ENCODE results near the gene KIAA1217.

The KIAA1217 gene

GRCh38 chr10:24459836-24460235, 250.9 kb downstream of the KIAA1217 start:
- Histone ChIP-seq H3K27ac (ENCODE audit: low read length) (no peak overlapping the region), H3K4me1 (ENCODE audit: insufficient read depth, low read length) (peaks cover 13% of the 10 kb centered on the region), H3K79me2 (ENCODE audit: insufficient read depth, low read length) (no peaks in the 10 kb centered on the region), H3K9me3 (ENCODE audit: insufficient read depth, low read length, severe bottlenecking) (no peaks in the 10 kb centered on the region), H4K20me1 (ENCODE audit: insufficient read depth, low read length) (no peaks in the 10 kb centered on the region), H3K27me3 (ENCODE audit: insufficient read depth, low read length, poor library complexity) (no peaks in the 10 kb centered on the region), H3K9ac (ENCODE audit: low read depth, low read length) (no peak overlapping the region), H3K4me3 (ENCODE audit: low read depth in 1 of 2, low read length in 2 of 2) (no peak overlapping the region), H3K4me2 (ENCODE audit: insufficient read depth, low read length) (no peak overlapping the region), H3K36me3 (ENCODE audit: insufficient read depth, low read length) (no peaks in the 10 kb centered on the region), H2AFZ (ENCODE audit: low read depth, low read length) (no peak overlapping the region)
- DNase-seq (no peak), ATAC-seq (ENCODE audit: insufficient read depth, low read depth) (no peak)
- TF ChIP-seq EZH2 (IDR thresholded peaks at IDR 0.05; ENCODE audit: borderline replicate concordance, low read depth, low read length, severe bottlenecking) (no peak), CTCF (IDR thresholded peaks at IDR 0.05; ENCODE audit: borderline replicate concordance, extremely low read depth, low read length, poor library complexity, severe bottlenecking) (no peak)

GRCh38 chr10:24462291-24462813, 253.4 kb downstream of the KIAA1217 start:
- Histone ChIP-seq H3K4me2 (ENCODE audit: insufficient read depth, low read length) (no peak overlapping the region), H3K27me3 (ENCODE audit: insufficient read depth, low read length, poor library complexity) (no peaks in the 10 kb centered on the region), H3K9ac (ENCODE audit: low read depth, low read length) (no peak overlapping the region), H3K4me1 (ENCODE audit: insufficient read depth, low read length) (peaks cover 13% of the 10 kb centered on the region), H4K20me1 (ENCODE audit: insufficient read depth, low read length) (no peaks in the 10 kb centered on the region), H3K36me3 (ENCODE audit: insufficient read depth, low read length) (no peaks in the 10 kb centered on the region), H3K27ac (ENCODE audit: low read length) (no peak overlapping the region), H3K79me2 (ENCODE audit: insufficient read depth, low read length) (no peaks in the 10 kb centered on the region), H2AFZ (ENCODE audit: low read depth, low read length) (no peak overlapping the region), H3K4me3 (ENCODE audit: low read depth in 1 of 2, low read length in 2 of 2) (no peak overlapping the region), H3K9me3 (ENCODE audit: insufficient read depth, low read length, severe bottlenecking) (no peaks in the 10 kb centered on the region)
- TF ChIP-seq EZH2 (IDR thresholded peaks at IDR 0.05; ENCODE audit: borderline replicate concordance, low read depth, low read length, severe bottlenecking) = no peak
- no peak for TF ChIP-seq CTCF (IDR thresholded peaks at IDR 0.05; ENCODE audit: borderline replicate concordance, extremely low read depth, low read length, poor library complexity, severe bottlenecking)
- no peak for ATAC-seq (ENCODE audit: insufficient read depth, low read depth)
- DNase-seq = no peak

GRCh38 chr10:24462889-24463552, 254.1 kb downstream of the KIAA1217 start:
- no peaks in the 10 kb centered on the region for H4K20me1 ChIP-seq (ENCODE audit: insufficient read depth, low read length)
- no peak overlapping the region for H3K27ac ChIP-seq (ENCODE audit: low read length)
- peaks cover 13% of the 10 kb centered on the region for H3K4me1 ChIP-seq (ENCODE audit: insufficient read depth, low read length)
- TF ChIP-seq CTCF (IDR thresholded peaks at IDR 0.05; ENCODE audit: borderline replicate concordance, extremely low read depth, low read length, poor library complexity, severe bottlenecking) (no peak), EZH2 (IDR thresholded peaks at IDR 0.05; ENCODE audit: borderline replicate concordance, low read depth, low read length, severe bottlenecking) (no peak)
- no peaks in the 10 kb centered on the region for H3K27me3 ChIP-seq (ENCODE audit: insufficient read depth, low read length, poor library complexity)
- no peak for ATAC-seq (ENCODE audit: insufficient read depth, low read depth)
- DNase-seq = no peak
- no peaks in the 10 kb centered on the region for H3K9me3 ChIP-seq (ENCODE audit: insufficient read depth, low read length, severe bottlenecking)
- H3K9ac ChIP-seq (ENCODE audit: low read depth, low read length) = no peak overlapping the region
- no peak overlapping the region for H3K4me3 ChIP-seq (ENCODE audit: low read depth in 1 of 2, low read length in 2 of 2)
- no peaks in the 10 kb centered on the region for H3K79me2 ChIP-seq (ENCODE audit: insufficient read depth, low read length)
- no peak overlapping the region for H3K4me2 ChIP-seq (ENCODE audit: insufficient read depth, low read length)
- no peak overlapping the region for H2AFZ ChIP-seq (ENCODE audit: low read depth, low read length)
- no peaks in the 10 kb centered on the region for H3K36me3 ChIP-seq (ENCODE audit: insufficient read depth, low read length)
